Hematopoietic multipotent progenitor cell (in vitro differentiated cells): ENCODE results near the gene SYNGR2. TPM values are rescaled to one million over a fixed set of nuclear protein-coding genes. Genes with fewer than 3 reads are reported as not detected.
A peak's percentile ranks its signal among the peaks of the same experiment; 100 is the strongest.

Source experiments
- DNase-seq, 3 donors: peaks; one replicate each; pipeline ENCODE4 v3.0.0-alpha.2; 2011 to 2015; ENCODE audit warnings: low read depth in 2 of 3, low spot score in 2 of 3
- small RNA-seq: library from RNA; depleted of rRNA; stranded (forward); fragments of <200 nt; gene quantifications from one replicate; pipeline ENCODE3, GENCODE V24; 2012
- total RNA-seq: library from RNA; depleted of rRNA; stranded (reverse); fragments of >200 nt; gene quantifications from one replicate; pipeline ENCODE4 v1.2.3, GENCODE V29; 2012

Gene SYNGR2
- total RNA-seq, 1 donor = 164 TPM

- peak; percentile 48 to 96 (median 93) for DNase-seq
Observed at GRCh38 chr17:78186692-78187595, 18.6 kb downstream of the SYNGR2 start, which contains the start of the genes AFMID and TK1. Gene AFMID (plus strand): TSS chr17:78187362. CDS start chr17:78187371, 9 bp downstream. Gene TK1 (minus strand): TSS chr17:78187052. CDS start chr17:78186994, 58 bp downstream.

- DNase-seq = no peak
Observed at GRCh38 chr17:78196716-78197115, 28.3 kb downstream of the SYNGR2 start.

GRCh38 chr17:78197147-78197832 lies 28.9 kb downstream of the SYNGR2 start:
- no peak for DNase-seq

- DNase-seq = no peak
Observed at GRCh38 chr17:78200451-78200850, 32.1 kb downstream of the SYNGR2 start.

- no peak for DNase-seq
Observed at GRCh38 chr17:78202666-78203065, 34.3 kb downstream of the SYNGR2 start.

GRCh38 chr17:78204387-78205123 lies 36.2 kb downstream of the SYNGR2 start:
- DNase-seq = no peak

GRCh38 chr17:78205124-78205775 lies 36.9 kb downstream of the SYNGR2 start:
- DNase-seq = no peak

GRCh38 chr17:78206298-78206697 lies 37.9 kb downstream of the SYNGR2 start:
- no peak for DNase-seq

GRCh38 chr17:78208486-78208885 lies 40.1 kb downstream of the SYNGR2 start:
- no peak for DNase-seq

GRCh38 chr17:78210111-78210510 lies 41.7 kb downstream of the SYNGR2 start:
- no peak for DNase-seq

GRCh38 chr17:78211032-78211431 lies 42.7 kb downstream of the SYNGR2 start:
- no peak for DNase-seq

GRCh38 chr17:78214016-78214705 lies 45.8 kb downstream of the SYNGR2 start, which contains the start of gene BIRC5:
Gene BIRC5 (plus strand): TSS chr17:78214253. CDS start chr17:78214317, 64 bp downstream.
- peak; percentile 61 to 93 (median 86) for DNase-seq

GRCh38 chr17:78214706-78215061 lies 46.3 kb downstream of the SYNGR2 start:
- no peak for DNase-seq

GRCh38 chr17:78219396-78220150 lies 51.2 kb downstream of the SYNGR2 start:
- no peak for DNase-seq

Small RNA genes lying within 50 kb of the gene (small RNA-seq; reads per million reads assigned to genes)
- not detected for gene AC087645.1

Other genes starting within 250 kb of the SYNGR2 start
- gene TNRC6C, start 209.9 kb upstream of the SYNGR2 start, total RNA-seq = 11.6 TPM
- 111 TPM for gene TMC6, start 39.8 kb upstream of the SYNGR2 start, total RNA-seq
- 75.1 TPM for gene TMC8, start 37.8 kb upstream of the SYNGR2 start, total RNA-seq
- 1.1 TPM for gene C17orf99, start 22.2 kb upstream of the SYNGR2 start, total RNA-seq
- gene TK1, start 18.5 kb downstream of the SYNGR2 start, total RNA-seq = 38.5 TPM
- 33.7 TPM for gene AFMID, start 18.8 kb downstream of the SYNGR2 start, total RNA-seq
- 5.9 TPM for gene BIRC5, start 45.7 kb downstream of the SYNGR2 start, total RNA-seq
- gene TMEM235, start 63.0 kb downstream of the SYNGR2 start, total RNA-seq = under 0.01 TPM
- gene SOCS3, start 191.5 kb downstream of the SYNGR2 start, total RNA-seq = 118 TPM
- gene PGS1, start 210.1 kb downstream of the SYNGR2 start, total RNA-seq = 101 TPM